ENCODE measurements around the gene WIPF3.

DNA sequence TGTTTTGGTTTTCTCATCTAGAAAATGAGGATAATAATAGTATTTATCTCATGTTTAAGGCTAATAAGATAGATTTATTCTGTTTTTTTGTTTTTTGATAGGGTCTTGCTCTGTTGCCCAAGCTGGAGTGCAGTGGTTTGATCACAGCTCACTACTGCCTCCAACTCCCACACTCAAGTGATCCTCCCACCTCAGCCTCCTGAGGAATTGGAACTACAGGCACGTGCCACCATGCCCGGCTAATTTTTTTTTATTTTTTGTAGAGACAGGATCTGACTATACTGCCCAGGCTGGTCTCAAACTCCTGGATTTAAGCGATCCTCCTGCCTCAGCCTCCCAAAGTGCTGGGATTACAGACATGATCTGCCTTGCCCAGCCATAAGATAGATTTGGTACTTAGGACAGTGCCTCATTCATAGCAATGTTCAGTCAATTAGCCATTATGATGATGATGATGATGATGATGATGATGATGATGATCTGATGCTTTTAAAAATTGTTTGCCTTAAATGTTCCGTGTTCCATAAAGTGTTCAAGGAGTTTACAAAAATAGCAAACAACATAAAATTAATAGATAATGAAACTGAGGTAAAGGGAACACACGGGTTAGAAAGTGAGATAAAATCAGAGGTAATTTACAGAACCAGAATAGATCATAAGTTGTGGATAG is 4.6 kb downstream of the WIPF3 start:
- TF ChIP-seq POLR2AphosphoS5 (IDR thresholded peaks at IDR 0.05; ENCODE audit: low read depth, low read length) (no peak), POLR2A (IDR thresholded peaks at IDR 0.05; ENCODE audit: low read depth, low read length) (no peak)
